ENCODE data around the gene NRK.
"Not testable (repeated sequence)": the region's sequence is repeated elsewhere in the genome, so short reads cannot be mapped to it uniquely, and the experiment has no call there.

Gene NRK

GRCh38 chrX:105823092-105823455, 735 bp downstream of the NRK start:
- WGBS, result 13% methylated on average over 15 of the region's 17 CpGs
- no peak overlapping the region for H3K9ac ChIP-seq (ENCODE audit: low read depth, low read length)
- no peak overlapping the region for H3K27ac ChIP-seq (ENCODE audit: low read depth, low read length)
- H3K4me3 ChIP-seq (ENCODE audit: low read length), result peak overlapping the region; percentile 60
- peaks cover 50% of the 10 kb centered on the region for H3K27me3 ChIP-seq (ENCODE audit: insufficient read depth, low read length)
- H3K36me3 ChIP-seq (ENCODE audit: insufficient read depth, low read length), result no peaks in the 10 kb centered on the region
- no peaks in the 10 kb centered on the region for H3K9me3 ChIP-seq (ENCODE audit: insufficient read depth, low read depth, low read length)
- no peaks in the 10 kb centered on the region for H3K4me1 ChIP-seq (ENCODE audit: insufficient read depth, low read length)

- peaks cover 9% of the 10 kb centered on the region for H3K27me3 ChIP-seq (ENCODE audit: insufficient read depth, low read length)
- H3K4me3 ChIP-seq (ENCODE audit: low read length), result no peak overlapping the region
- H3K9me3 ChIP-seq (ENCODE audit: insufficient read depth, low read depth, low read length), result no peaks in the 10 kb centered on the region
- H3K9ac ChIP-seq (ENCODE audit: low read depth, low read length), result no peak overlapping the region
- H3K4me1 ChIP-seq (ENCODE audit: insufficient read depth, low read length), result no peaks in the 10 kb centered on the region
- no peak overlapping the region for H3K27ac ChIP-seq (ENCODE audit: low read depth, low read length)
- no CpG with 5 or more reads among the region's 1 CpG for WGBS
- no peaks in the 10 kb centered on the region for H3K36me3 ChIP-seq (ENCODE audit: insufficient read depth, low read length)
These were observed 6.7 kb downstream of the NRK start for GRCh38 chrX:105829011-105829410.

- Histone ChIP-seq H3K36me3 (ENCODE audit: insufficient read depth, low read length) (no peaks in the 10 kb centered on the region), H3K27ac (ENCODE audit: low read depth, low read length) (no peak overlapping the region), H3K27me3 (ENCODE audit: insufficient read depth, low read length) (no peaks in the 10 kb centered on the region), H3K4me1 (ENCODE audit: insufficient read depth, low read length) (no peaks in the 10 kb centered on the region), H3K9ac (ENCODE audit: low read depth, low read length) (no peak overlapping the region), H3K4me3 (ENCODE audit: low read length) (no peak overlapping the region), H3K9me3 (ENCODE audit: insufficient read depth, low read depth, low read length) (no peaks in the 10 kb centered on the region)
- 63% methylated on average over 1 of the region's 2 CpGs for WGBS
These were observed 14.9 kb downstream of the NRK start for GRCh38 chrX:105837232-105837631.

- Histone ChIP-seq H3K27me3 (ENCODE audit: insufficient read depth, low read length) (no peaks in the 10 kb centered on the region), H3K36me3 (ENCODE audit: insufficient read depth, low read length) (no peaks in the 10 kb centered on the region), H3K4me1 (ENCODE audit: insufficient read depth, low read length) (no peaks in the 10 kb centered on the region), H3K9ac (ENCODE audit: low read depth, low read length) (no peak overlapping the region), H3K4me3 (ENCODE audit: low read length) (no peak overlapping the region), H3K27ac (ENCODE audit: low read depth, low read length) (no peak overlapping the region), H3K9me3 (ENCODE audit: insufficient read depth, low read depth, low read length) (no peaks in the 10 kb centered on the region)
- 83% methylated on average over 1 of the region's 2 CpGs for WGBS
These were observed 23.3 kb downstream of the NRK start for GRCh38 chrX:105845631-105846030.

GRCh38 chrX:105850100-105850499, 27.8 kb downstream of the NRK start:
- WGBS, result 95% methylated on average over 2 of the region's 2 CpGs
- not testable (repeated sequence) for H3K36me3 ChIP-seq (ENCODE audit: insufficient read depth, low read length); H3K9ac ChIP-seq (ENCODE audit: low read depth, low read length); H3K4me1 ChIP-seq (ENCODE audit: insufficient read depth, low read length); H3K9me3 ChIP-seq (ENCODE audit: insufficient read depth, low read depth, low read length); H3K4me3 ChIP-seq (ENCODE audit: low read length); H3K27me3 ChIP-seq (ENCODE audit: insufficient read depth, low read length); H3K27ac ChIP-seq (ENCODE audit: low read depth, low read length)

GRCh38 chrX:105865709-105866108, 43.4 kb downstream of the NRK start:
- H3K4me3 ChIP-seq (ENCODE audit: low read length), result no peak overlapping the region
- no peaks in the 10 kb centered on the region for H3K4me1 ChIP-seq (ENCODE audit: insufficient read depth, low read length)
- H3K27ac ChIP-seq (ENCODE audit: low read depth, low read length), result no peak overlapping the region
- WGBS, result 88% methylated on average over 1 of the region's 3 CpGs
- H3K27me3 ChIP-seq (ENCODE audit: insufficient read depth, low read length), result no peaks in the 10 kb centered on the region
- no peaks in the 10 kb centered on the region for H3K36me3 ChIP-seq (ENCODE audit: insufficient read depth, low read length)
- H3K9me3 ChIP-seq (ENCODE audit: insufficient read depth, low read depth, low read length), result no peaks in the 10 kb centered on the region
- no peak overlapping the region for H3K9ac ChIP-seq (ENCODE audit: low read depth, low read length)

- Histone ChIP-seq H3K36me3 (ENCODE audit: insufficient read depth, low read length) (no peaks in the 10 kb centered on the region), H3K4me3 (ENCODE audit: low read length) (no peak overlapping the region)
These were observed 47.4 kb downstream of the NRK start for GRCh38 chrX:105869701-105870100.

GRCh38 chrX:105870445-105870844, 48.1 kb downstream of the NRK start:
- Histone ChIP-seq H3K4me3 (ENCODE audit: low read length) (no peak overlapping the region), H3K27ac (ENCODE audit: low read depth, low read length) (no peak overlapping the region), H3K4me1 (ENCODE audit: insufficient read depth, low read length) (no peaks in the 10 kb centered on the region), H3K9ac (ENCODE audit: low read depth, low read length) (no peak overlapping the region), H3K36me3 (ENCODE audit: insufficient read depth, low read length) (no peaks in the 10 kb centered on the region), H3K27me3 (ENCODE audit: insufficient read depth, low read length) (no peaks in the 10 kb centered on the region), H3K9me3 (ENCODE audit: insufficient read depth, low read depth, low read length) (no peaks in the 10 kb centered on the region)
- 94% methylated on average over 3 of the region's 3 CpGs for WGBS

More at GRCh38 chrX:105869701-105870100, 47.4 kb downstream of the NRK start:
- no CpG with 5 or more reads among the region's 1 CpG for WGBS
- Histone ChIP-seq H3K27me3 (ENCODE audit: insufficient read depth, low read length) (no peaks in the 10 kb centered on the region), H3K4me1 (ENCODE audit: insufficient read depth, low read length) (no peaks in the 10 kb centered on the region), H3K27ac (ENCODE audit: low read depth, low read length) (no peak overlapping the region), H3K9me3 (ENCODE audit: insufficient read depth, low read depth, low read length) (no peaks in the 10 kb centered on the region), H3K9ac (ENCODE audit: low read depth, low read length) (no peak overlapping the region)

GRCh38 chrX:105872941-105873340, 50.6 kb downstream of the NRK start:
- 92% methylated on average over 7 of the region's 7 CpGs for WGBS
- Histone ChIP-seq H3K4me3 (ENCODE audit: low read length) (no peak overlapping the region), H3K36me3 (ENCODE audit: insufficient read depth, low read length) (no peaks in the 10 kb centered on the region), H3K27ac (ENCODE audit: low read depth, low read length) (no peak overlapping the region), H3K9me3 (ENCODE audit: insufficient read depth, low read depth, low read length) (no peaks in the 10 kb centered on the region), H3K9ac (ENCODE audit: low read depth, low read length) (no peak overlapping the region), H3K4me1 (ENCODE audit: insufficient read depth, low read length) (no peaks in the 10 kb centered on the region), H3K27me3 (ENCODE audit: insufficient read depth, low read length) (no peaks in the 10 kb centered on the region)

- Histone ChIP-seq H3K27ac (ENCODE audit: low read depth, low read length) (no peak overlapping the region), H3K36me3 (ENCODE audit: insufficient read depth, low read length) (no peaks in the 10 kb centered on the region), H3K4me3 (ENCODE audit: low read length) (no peak overlapping the region), H3K9me3 (ENCODE audit: insufficient read depth, low read depth, low read length) (no peaks in the 10 kb centered on the region), H3K27me3 (ENCODE audit: insufficient read depth, low read length) (no peaks in the 10 kb centered on the region), H3K4me1 (ENCODE audit: insufficient read depth, low read length) (no peaks in the 10 kb centered on the region), H3K9ac (ENCODE audit: low read depth, low read length) (no peak overlapping the region)
- no CpG with 5 or more reads among the region's 1 CpG for WGBS
These were observed 52.5 kb downstream of the NRK start for GRCh38 chrX:105874790-105875189.

GRCh38 chrX:105876658-105877057, 54.3 kb downstream of the NRK start:
- H3K4me1 ChIP-seq (ENCODE audit: insufficient read depth, low read length), result no peaks in the 10 kb centered on the region
- H3K36me3 ChIP-seq (ENCODE audit: insufficient read depth, low read length), result no peaks in the 10 kb centered on the region
- 58% methylated on average over 2 of the region's 3 CpGs for WGBS
- H3K4me3 ChIP-seq (ENCODE audit: low read length), result no peak overlapping the region
- H3K27ac ChIP-seq (ENCODE audit: low read depth, low read length), result no peak overlapping the region
- no peaks in the 10 kb centered on the region for H3K27me3 ChIP-seq (ENCODE audit: insufficient read depth, low read length)
- no peaks in the 10 kb centered on the region for H3K9me3 ChIP-seq (ENCODE audit: insufficient read depth, low read depth, low read length)
- no peak overlapping the region for H3K9ac ChIP-seq (ENCODE audit: low read depth, low read length)

- Histone ChIP-seq H3K4me3 (ENCODE audit: low read length) (no peak overlapping the region), H3K9me3 (ENCODE audit: insufficient read depth, low read depth, low read length) (no peaks in the 10 kb centered on the region), H3K27me3 (ENCODE audit: insufficient read depth, low read length) (no peaks in the 10 kb centered on the region), H3K27ac (ENCODE audit: low read depth, low read length) (no peak overlapping the region), H3K36me3 (ENCODE audit: insufficient read depth, low read length) (no peaks in the 10 kb centered on the region), H3K4me1 (ENCODE audit: insufficient read depth, low read length) (no peaks in the 10 kb centered on the region), H3K9ac (ENCODE audit: low read depth, low read length) (no peak overlapping the region)
- 98% methylated on average over 2 of the region's 3 CpGs for WGBS
These were observed 58.2 kb downstream of the NRK start for GRCh38 chrX:105880491-105880890.
